GM21786 (cell line): ENCODE data around the gene CDH4.

Source experiments
- ATAC-seq: cut with Tn5 transposase; IDR thresholded peaks from one replicate; pipeline ENCODE4 v1.9.1; 2021; ENCODE audit not compliant: unreplicated experiment

The CDH4 gene

GRCh38 chr20:61640131-61640870, 388.2 kb downstream of the CDH4 start:
- no peak for ATAC-seq

- ATAC-seq: no peak
These were observed 388.8 kb downstream of the CDH4 start for GRCh38 chr20:61640871-61641245.

GRCh38 chr20:61643656-61644377, 391.8 kb downstream of the CDH4 start:
- no peak for ATAC-seq

GRCh38 chr20:61644378-61645076, 392.5 kb downstream of the CDH4 start:
- ATAC-seq: no peak

- ATAC-seq: no peak
These were observed 393.7 kb downstream of the CDH4 start for GRCh38 chr20:61645732-61646131.

GRCh38 chr20:61646453-61646852, 394.4 kb downstream of the CDH4 start:
- ATAC-seq: no peak

GRCh38 chr20:61646986-61647385, 394.9 kb downstream of the CDH4 start:
- no peak for ATAC-seq

GRCh38 chr20:61647702-61648101, 395.6 kb downstream of the CDH4 start:
- no peak for ATAC-seq

- no peak for ATAC-seq
These were observed 397.2 kb downstream of the CDH4 start for GRCh38 chr20:61649105-61649859.

GRCh38 chr20:61649860-61650162, 397.8 kb downstream of the CDH4 start:
- ATAC-seq: no peak

- no peak for ATAC-seq
These were observed 399.1 kb downstream of the CDH4 start for GRCh38 chr20:61650912-61651733.

- ATAC-seq: no peak
These were observed 400.1 kb downstream of the CDH4 start for GRCh38 chr20:61652146-61652545.

- no peak for ATAC-seq
These were observed 402.7 kb downstream of the CDH4 start for GRCh38 chr20:61654726-61655125.

GRCh38 chr20:61655591-61655990, 403.5 kb downstream of the CDH4 start:
- ATAC-seq: no peak

- no peak for ATAC-seq
These were observed 404.1 kb downstream of the CDH4 start for GRCh38 chr20:61656198-61656597.

- ATAC-seq: no peak
These were observed 405.8 kb downstream of the CDH4 start for GRCh38 chr20:61657721-61658377.

GRCh38 chr20:61658563-61658962, 406.5 kb downstream of the CDH4 start:
- no peak for ATAC-seq

GRCh38 chr20:61659246-61659993, 407.4 kb downstream of the CDH4 start:
- ATAC-seq: no peak

GRCh38 chr20:61659994-61660346, 407.9 kb downstream of the CDH4 start:
- no peak for ATAC-seq
